GM18502 (cell line): ENCODE data around the gene NXPH4.
A peak's percentile ranks its signal among the peaks of the same experiment; 100 is the strongest.

Source experiments
- ATAC-seq: cut with Tn5 transposase; IDR thresholded peaks from one replicate; pipeline ENCODE4 v1.9.1; 2021; ENCODE audit warnings: mild to moderate bottlenecking; ENCODE audit not compliant: unreplicated experiment, poor library complexity

Gene NXPH4

DNA sequence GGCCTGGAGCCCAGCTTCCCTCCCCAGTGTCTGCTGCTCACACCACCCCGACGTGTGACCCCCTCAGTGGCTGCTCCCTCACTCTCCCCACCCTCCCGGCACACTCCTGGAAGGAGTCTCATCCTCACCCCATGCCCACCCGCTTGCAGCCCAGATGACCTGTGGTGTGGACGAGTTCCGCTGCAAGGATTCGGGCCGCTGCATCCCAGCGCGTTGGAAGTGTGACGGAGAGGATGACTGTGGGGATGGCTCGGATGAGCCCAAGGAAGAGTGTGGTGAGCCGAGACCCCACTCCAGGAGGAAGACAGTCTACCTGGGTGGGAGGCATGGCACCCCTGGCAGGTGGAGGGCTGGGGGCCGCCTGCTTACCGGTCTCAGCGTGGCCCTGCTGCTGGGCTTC, 15.0 kb upstream of the NXPH4 start:
- ATAC-seq, result no peak

GRCh38 chr12:57202321-57202720, 14.3 kb upstream of the NXPH4 start:
- no peak for ATAC-seq

DNA sequence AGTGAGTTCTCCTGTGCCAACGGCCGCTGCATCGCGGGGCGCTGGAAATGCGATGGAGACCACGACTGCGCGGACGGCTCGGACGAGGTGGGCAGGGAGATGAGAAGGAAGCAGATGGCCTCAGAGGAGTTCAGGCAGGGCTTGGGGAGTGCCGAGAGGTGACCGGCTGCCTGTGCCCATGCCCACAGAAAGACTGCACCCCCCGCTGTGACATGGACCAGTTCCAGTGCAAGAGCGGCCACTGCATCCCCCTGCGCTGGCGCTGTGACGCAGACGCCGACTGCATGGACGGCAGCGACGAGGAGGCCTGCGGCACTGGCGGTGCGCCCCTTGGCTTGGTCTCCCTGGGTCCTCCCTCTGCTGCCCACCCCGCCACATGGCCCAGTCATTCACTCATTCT, 13.4 kb upstream of the NXPH4 start:
- ATAC-seq, result no peak

- ATAC-seq, result no peak
Measured at GRCh38 chr12:57203791-57204190, 12.8 kb upstream of the NXPH4 start.

- no peak for ATAC-seq
Measured at GRCh38 chr12:57204454-57204853, 12.1 kb upstream of the NXPH4 start.

DNA sequence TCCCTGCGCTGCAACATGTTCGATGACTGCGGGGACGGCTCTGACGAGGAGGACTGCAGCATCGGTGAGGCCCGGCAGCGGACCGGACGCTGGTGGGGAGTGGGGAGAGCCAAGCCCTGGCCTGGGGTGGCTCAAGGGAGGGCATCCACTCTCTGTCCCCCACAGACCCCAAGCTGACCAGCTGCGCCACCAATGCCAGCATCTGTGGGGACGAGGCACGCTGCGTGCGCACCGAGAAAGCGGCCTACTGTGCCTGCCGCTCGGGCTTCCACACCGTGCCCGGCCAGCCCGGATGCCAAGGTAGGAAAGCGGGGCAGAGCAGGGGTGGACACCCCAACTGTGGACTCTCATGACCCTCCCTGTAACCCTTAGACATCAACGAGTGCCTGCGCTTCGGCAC, 11.4 kb upstream of the NXPH4 start:
- ATAC-seq, result no peak

DNA sequence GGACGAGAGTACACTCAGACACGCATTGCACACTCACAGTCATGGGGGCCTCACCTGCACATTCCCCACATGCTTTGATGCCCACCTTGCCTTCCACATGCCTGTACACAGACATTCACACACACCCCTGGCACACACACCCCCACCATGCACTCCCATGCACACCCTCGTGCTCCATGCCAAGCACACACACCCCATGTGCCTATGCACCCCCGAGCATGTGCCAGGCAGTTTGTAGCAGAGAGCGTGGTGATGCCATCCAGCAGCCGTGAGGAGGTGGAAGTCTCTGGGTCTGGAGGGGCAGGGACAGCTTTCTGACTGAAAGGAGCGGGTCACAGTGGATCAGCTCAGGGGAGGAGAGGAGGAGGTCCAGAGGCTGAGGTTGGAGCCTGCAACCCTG, 10.7 kb upstream of the NXPH4 start:
- no peak for ATAC-seq

- no peak for ATAC-seq
Measured at GRCh38 chr12:57207731-57208630, 8.6 kb upstream of the NXPH4 start.

- ATAC-seq, result no peak
Measured at GRCh38 chr12:57208631-57209282, 7.8 kb upstream of the NXPH4 start.

DNA sequence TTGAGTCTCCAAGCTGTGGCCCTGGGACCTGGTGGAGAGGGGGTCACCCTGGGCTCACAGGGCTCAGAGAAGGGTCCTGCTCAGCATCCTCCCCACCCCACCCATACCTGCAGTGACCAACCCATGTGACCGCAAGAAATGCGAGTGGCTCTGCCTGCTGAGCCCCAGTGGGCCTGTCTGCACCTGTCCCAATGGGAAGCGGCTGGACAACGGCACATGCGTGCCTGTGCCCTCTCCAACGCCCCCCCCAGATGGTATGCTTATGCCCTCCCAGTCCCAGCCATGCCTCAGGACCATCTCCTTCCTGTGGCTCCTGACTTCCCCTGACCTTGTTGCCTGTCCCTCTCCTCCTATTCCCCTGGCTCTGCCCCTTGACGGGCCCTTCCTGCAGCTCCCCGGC, 6.7 kb upstream of the NXPH4 start:
- no peak for ATAC-seq

DNA sequence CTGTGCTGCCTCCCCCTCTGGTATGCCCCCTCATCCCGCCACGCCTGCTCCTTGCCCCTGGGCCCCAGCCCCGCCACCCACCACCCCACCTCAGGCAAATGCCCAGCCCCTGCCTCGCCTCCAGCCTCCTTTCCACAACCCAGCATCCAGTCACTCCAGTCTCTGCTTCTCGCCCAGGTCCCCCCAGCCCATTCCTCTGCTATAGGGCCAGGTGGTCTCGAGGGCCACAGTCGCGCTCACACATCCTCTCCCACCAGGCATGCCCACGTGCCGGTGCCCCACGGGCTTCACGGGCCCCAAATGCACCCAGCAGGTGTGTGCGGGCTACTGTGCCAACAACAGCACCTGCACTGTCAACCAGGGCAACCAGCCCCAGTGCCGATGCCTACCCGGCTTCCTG, 6.1 kb upstream of the NXPH4 start:
- ATAC-seq, result no peak

DNA sequence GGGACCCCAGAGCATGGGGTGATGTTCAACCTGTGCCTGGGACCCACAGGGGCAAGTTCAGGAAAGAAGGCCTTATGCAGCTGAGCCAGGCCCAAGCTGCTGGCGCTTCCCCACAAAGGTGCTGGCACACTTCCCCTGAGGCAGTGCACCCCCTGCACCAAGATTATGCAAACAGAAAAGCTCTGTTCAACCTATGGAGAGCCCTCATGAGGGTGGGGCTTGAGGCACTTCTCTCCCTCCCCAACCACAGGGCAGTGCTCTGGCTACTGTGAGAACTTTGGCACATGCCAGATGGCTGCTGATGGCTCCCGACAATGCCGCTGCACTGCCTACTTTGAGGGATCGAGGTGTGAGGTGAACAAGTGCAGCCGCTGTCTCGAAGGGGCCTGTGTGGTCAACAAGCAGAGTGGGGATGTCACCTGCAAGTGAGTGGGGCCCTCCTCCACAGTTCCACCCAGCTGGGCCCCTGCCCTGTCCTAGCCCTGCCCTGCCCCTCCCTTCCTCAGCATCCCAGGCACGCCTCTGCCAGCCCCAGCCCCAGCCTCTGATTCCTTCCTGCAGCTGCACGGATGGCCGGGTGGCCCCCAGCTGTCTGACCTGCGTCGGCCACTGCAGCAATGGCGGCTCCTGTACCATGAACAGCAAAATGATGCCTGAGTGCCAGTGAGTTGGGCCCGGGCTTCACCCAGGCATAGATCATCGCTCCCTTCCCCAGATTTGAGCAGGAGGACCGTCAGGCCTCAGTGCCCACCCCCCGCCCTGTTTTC, 5.5 kb upstream of the NXPH4 start:
- no peak for ATAC-seq

DNA sequence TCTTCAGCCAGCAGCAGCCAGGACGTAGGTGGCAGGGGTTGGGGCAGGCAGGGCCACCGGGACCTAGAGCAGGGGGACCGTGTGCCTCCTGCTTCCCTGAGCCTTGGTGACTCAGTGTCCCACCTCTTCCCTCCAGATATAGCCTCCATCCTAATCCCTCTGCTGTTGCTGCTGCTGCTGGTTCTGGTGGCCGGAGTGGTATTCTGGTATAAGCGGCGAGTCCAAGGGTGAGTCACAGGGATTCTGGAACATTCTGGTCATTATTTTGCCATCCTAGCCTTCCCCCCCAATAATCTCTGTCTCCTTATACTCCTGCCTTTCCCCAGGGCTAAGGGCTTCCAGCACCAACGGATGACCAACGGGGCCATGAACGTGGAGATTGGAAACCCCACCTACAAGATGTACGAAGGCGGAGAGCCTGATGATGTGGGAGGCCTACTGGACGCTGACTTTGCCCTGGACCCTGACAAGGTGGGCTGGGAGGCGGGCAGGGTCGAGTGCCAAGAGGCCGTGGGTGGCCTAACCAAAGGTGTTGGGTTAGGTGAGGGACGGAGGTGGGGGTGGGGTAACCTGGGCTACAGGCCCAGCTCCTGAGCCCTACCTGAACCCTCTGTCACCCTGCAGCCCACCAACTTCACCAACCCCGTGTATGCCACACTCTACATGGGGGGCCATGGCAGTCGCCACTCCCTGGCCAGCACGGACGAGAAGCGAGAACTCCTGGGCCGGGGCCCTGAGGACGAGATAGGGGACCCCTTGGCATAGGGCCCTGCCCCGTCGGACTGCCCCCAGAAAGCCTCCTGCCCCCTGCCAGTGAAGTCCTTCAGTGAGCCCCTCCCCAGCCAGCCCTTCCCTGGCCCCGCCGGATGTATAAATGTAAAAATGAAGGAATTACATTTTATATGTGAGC, 4.5 kb upstream of the NXPH4 start:
- no peak for ATAC-seq

DNA sequence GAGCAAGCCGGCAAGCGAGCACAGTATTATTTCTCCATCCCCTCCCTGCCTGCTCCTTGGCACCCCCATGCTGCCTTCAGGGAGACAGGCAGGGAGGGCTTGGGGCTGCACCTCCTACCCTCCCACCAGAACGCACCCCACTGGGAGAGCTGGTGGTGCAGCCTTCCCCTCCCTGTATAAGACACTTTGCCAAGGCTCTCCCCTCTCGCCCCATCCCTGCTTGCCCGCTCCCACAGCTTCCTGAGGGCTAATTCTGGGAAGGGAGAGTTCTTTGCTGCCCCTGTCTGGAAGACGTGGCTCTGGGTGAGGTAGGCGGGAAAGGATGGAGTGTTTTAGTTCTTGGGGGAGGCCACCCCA, 3.9 kb upstream of the NXPH4 start:
- ATAC-seq, result no peak

GRCh38 chr12:57213058-57213715, 3.4 kb upstream of the NXPH4 start:
- ATAC-seq, result peak; percentile 55

GRCh38 chr12:57213763-57214397, 2.7 kb upstream of the NXPH4 start:
- no peak for ATAC-seq

DNA sequence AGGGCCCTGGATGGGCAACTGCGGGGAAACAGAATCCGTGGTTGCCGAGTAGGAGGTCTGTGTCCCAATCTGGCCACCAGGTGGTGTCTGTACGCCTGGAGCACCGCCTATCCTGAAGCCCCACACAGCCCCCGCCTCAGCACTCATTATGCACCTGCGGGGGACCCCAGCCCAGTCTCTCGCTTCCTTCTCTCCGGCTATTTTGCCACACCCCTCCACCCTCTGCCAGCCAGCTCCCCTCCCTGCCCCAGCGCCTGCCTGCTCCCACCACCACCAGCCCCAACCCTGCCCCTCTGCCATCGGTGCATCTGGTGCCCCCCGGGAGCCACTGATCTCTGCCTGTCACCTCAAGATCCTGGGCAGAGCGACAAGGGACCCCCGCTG, 2.2 kb upstream of the NXPH4 start:
- no peak for ATAC-seq

- ATAC-seq, result no peak
Measured at GRCh38 chr12:57215065-57215464, 1.5 kb upstream of the NXPH4 start.

GRCh38 chr12:57215668-57216013, 953 bp upstream of the NXPH4 start:
- ATAC-seq, result peak; percentile 54
